ENCODE measurements around the gene PHLDB2.
A peak's percentile ranks its signal among the peaks of the same experiment; 100 is the strongest.
"Not testable (repeated sequence)": the region's sequence is repeated elsewhere in the genome, so short reads cannot be mapped to it uniquely, and the experiment has no call there.

The PHLDB2 gene

DNA sequence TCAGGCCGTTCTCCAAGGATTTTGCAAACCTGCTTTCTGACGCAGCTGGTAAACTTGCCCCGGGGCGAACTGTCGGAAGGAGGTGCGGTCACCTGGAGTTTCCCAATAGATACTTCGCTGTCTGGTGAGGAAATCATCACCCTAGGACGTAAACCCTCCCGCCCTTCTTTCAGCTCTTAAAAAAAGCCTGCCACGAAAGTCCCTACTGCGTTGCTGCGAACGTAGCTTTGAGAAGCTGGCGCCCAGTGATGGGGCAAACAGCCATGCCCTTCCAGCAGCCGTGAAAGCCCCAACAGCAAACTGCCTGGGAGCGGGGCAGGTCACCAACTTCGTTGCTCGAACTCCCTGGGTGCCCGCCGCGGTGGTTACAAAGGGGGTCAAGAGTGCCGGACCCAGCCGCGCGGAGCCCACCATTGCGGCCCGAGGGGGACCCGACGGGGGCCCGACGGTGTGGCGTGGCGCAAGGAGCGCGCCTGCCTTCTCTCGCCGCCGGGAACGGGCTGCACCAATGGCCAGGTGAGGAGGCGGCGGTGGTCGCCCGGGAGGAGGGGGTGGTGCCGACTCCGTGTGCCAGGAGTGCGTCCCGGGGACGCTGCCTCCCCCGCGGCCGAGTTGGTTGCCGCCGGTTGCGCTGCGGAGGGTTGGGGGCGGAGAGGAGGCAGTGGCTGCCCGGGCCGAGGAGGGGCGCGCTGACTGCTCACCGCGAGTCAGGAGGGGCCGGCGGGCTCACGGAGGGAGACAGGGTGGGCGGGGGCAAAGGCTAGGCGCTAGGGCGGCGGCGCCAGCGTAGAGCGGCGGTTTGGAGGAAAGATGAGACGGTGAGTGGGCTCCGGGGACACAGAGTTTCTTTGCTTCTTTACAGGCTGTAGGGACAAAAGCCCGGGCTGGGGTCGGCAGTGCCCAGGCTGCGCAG, at the start of gene PHLDB2:
PHLDB2 (plus strand) TSS at position 205 of the 913 bp plus-strand sequence. CDS start 24,813 bp downstream, outside the sequence.
- peak; percentile 66 for DNase-seq (ENCODE audit: low spot score)

DNA sequence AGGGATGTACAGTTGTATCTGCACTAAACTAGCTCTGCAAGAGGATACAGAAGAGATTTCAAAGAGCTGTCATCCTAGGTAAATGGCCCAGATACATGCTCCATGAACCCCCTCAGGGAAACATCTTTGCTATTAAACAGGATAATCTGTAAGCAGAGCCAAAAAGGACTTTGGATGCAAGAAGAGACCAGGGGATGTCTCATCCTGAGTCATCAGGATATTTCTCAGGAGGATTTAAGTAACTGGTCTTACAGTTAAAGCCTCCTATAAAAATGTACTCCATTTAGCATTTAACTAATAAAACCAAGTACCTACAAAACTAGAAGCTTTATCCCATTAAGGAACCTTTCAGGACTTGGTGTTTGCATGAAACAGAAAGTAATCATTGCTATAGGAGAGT, 48.2 kb upstream of the PHLDB2 start:
- DNase-seq (ENCODE audit: low spot score), result no peak

DNA sequence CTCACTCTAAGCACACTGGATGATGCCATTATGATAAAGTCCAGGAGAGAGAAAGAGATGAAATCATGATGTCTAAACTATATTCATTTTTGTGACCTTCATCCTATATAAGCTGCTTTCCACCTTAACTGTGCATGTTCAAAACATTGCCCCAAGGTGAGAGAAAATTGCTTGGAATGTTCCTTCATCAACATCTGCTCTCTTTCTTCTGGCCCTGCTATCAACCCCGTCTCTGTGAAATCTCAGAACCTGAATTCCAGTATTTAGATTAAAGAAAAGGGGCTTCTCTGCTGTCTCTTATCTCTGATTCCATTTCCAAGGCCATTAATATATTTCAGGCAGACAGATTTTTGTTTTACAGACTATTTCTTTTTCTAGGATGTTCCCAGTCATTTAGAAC, 47.3 kb upstream of the PHLDB2 start:
- no peak for DNase-seq (ENCODE audit: low spot score)

DNA sequence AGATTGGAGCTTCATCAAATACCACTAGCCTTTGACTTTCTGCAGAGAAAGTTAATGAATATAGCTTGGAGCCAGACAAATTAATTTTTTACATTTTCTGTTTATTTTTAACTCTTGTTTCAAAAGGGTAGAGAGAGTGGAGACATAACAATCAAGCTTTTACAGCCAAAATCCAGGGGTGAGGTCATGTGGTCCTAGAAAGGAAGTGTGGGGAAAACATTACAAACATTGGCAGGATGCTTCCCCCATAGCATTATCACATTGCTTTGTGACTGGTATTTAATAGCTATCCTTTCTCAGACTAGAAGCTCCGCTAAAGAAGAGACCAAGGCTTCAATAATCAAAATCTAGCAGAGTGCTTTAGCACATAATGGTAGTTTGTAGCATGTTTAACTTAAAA, 46.4 kb upstream of the PHLDB2 start:
- DNase-seq (ENCODE audit: low spot score), result no peak

DNA sequence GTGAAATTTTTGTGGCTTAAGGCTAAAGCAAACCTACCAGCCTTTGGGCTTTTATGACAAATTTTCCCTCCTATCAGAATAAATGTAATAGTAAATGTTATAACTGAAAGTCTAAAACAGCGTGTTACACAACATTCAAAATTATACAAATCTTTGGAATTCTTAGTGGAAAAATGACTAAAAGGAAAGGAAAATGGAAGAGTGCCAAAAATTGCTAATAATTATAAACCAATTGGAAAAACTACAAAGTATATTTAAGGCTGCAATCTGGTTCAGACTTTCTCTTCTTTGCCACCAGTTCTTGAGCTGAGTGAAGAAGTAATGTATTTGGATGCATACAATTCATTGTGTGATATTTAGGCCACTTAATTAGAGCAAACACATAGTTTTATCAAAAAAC, 45.6 kb upstream of the PHLDB2 start:
- no peak for DNase-seq (ENCODE audit: low spot score)

DNA sequence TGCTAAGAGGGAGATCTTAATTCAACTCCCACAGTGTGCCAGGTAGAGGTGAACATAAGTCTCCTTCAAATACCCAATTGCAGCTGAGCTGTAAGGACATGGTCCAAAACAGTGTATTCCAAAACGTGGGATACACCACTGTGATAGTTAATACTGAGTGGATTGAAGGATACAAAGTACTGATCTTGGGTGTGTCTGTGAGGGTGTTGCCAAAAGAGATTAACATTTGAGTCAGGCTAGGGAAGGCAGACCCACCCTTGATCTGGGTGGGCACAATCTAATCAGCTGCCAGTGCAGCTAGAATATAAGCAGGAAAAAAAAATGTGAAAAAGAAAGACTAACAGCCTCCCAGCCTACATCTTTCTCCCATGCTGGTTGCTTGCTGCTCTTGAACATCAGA, 45.1 kb upstream of the PHLDB2 start:
- no peak for DNase-seq (ENCODE audit: low spot score)

DNA sequence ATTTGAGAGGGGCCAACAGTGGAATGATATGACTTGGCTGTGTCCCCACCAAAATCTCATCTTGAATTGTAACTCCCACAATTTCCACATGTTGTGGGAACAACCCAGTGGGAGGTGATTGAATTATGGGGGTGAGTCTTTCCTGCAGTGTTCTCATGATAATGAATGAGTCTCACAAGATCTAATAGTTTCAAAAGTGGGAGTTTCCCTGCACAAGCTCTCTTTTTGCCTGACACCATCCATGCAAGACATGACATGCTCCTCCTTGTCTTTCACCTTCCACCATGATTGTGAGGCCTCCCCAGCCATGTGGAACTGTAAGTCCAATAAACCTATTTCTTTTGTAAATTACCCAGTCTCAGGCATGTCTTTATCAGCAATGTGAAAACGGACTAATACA, 42.3 kb upstream of the PHLDB2 start:
- DNase-seq (ENCODE audit: low spot score), result not testable (repeated sequence)

DNA sequence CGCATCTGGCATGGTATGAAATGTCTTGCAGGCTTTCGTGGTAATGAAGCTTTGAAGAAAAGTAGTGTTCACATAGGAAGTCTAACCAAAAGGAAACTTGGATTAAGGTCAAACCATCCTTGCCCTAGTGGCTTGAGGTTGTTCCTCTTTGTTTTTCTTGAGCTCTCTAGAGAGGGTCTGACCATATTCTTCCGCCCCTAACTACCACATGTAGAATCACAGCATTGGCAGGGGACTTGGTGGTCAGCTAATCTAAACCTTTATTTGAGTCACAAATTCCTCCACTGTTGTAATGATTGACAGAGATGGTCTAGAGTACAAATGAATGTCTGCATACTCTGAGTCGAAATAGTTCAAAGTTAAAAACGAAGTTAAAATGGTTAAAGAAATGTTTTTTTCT, 39.1 kb upstream of the PHLDB2 start:
- DNase-seq (ENCODE audit: low spot score), result no peak

DNA sequence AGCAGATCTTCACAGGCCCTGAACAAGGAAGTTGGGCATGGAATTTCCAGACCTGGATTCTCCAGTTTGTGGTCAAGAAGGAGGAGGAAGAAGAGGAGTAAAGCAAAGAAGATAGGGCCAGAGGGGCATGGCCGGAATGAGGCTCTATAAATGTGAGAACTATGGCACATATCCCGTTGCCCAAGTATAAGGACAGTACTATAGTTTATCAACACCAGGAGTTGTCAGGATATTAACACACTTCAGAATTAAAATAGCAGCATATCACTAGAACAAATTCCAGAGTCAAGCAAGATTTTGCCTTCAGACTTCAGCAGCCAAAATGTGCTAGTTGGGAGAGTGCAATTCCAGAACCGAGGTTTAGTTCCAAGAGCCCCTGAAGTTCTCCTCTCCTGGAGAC, 38.4 kb upstream of the PHLDB2 start:
- DNase-seq (ENCODE audit: low spot score), result no peak

DNA sequence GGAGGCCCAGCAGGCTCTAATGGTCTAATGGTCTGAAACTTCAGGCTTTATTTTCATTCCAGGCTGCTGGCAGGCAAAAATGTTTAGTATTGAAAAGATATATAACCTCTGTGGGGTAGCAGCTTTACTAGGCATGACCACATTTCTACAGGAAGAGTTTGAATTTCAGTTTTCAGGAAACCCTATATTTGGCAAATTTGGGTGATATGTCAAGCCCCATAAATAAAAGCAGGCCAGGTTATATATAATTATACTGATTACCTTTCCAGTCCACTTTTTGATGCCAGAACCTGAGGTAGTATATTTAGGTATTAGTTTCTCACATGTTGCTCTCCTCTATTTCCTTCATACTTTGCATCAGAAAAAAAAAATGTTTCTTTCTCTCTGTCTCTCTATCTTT, 37.2 kb upstream of the PHLDB2 start:
- no peak for DNase-seq (ENCODE audit: low spot score)

DNA sequence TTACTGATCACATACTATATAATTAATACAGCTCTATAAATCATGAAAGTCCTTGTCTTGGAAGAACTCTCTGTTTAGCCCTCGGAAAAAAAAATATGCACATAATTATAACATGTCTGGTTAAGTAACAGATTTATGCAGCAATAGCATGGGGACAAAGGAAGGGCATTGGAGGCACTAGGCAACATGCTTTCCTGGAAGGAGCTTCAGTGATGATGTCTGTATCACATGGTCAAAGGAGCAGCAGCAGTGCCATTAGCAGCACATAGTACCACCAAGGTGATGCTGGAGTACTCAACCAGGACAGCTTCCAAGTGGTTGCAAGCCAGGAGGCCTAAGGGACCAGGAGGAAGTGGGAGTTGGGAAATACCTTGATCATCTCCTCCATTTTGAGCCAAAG, 36.3 kb upstream of the PHLDB2 start:
- DNase-seq (ENCODE audit: low spot score), result no peak

DNA sequence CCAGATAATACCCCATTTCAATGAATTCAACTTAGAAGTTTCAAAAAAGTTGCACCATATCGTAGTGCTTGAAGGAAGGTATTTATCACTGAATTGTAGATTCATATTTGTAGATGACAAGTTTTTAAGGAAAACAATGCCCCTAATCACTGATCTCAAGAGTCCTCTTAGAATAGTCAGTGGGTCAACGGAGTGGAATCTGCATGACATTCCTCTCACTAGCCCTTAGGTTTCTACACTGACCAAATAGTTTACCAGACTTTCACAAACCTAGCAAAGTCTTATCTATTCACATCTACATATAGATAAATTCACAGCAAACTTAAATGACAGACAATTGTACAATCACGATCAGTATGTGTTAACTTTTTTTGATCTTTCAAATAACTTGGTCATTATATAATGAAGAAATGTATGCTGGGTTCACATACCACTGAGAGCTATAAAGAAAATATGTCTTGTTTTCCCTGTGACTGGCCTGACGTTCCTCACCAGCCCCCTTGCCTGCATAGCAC, 35.7 kb upstream of the PHLDB2 start:
- no peak for DNase-seq (ENCODE audit: low spot score)

DNA sequence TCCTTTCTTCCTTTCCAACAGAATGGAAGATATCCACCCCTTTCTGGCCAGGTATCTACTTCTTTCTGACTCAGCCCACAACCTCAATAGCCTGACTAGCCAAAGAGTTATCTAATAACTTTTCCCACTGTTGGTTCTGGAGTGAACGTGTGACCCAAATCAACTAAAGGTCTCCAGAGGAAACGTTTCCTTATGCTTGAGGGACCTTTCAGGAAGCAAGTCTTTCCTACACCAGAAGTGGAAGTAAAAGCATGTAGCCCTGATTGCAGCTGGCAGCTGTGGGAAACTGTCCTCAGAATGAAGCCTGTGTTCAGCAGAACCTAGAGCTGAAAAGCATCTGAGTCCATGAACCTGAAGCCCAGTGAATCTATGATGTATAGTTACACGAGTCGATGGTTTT, 34.7 kb upstream of the PHLDB2 start:
- DNase-seq (ENCODE audit: low spot score), result no peak

DNA sequence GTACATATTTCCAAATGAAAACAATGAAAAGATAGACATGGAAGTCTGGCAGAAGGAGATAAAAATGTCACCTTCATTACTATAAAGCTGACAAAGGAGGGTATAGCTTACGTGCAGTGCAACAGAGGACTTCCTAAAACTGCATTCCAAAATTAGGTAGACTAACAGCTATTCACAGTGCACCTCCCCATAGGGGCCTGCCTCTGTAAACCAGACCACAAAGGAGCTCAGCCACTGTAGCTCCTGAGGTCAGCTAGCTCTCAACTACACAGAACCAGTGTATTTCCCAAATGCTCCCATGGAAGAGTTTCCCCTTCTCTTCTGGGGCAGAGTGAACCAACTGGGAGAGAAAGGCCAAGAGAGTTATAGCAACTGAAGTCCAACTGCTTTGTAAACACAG, 31.2 kb upstream of the PHLDB2 start:
- DNase-seq (ENCODE audit: low spot score), result no peak

DNA sequence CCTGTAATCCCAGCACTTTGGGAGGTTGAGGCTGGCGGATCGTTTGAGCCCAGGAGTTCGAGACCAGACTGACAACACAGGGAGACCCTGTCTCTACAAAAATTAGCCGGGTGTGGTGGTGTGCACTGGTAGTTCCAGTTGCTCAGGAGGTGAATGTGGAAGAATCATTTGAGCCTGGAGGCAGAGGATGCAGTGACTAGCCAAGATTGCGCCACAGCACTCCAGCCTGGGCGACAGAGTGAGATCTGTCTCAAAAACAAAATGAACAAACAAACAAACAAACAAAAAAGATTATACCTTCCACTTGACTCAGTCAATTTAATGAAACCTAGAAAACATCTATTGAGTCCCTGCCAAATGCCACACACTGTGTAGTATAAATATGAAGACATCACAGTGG, 30.5 kb upstream of the PHLDB2 start:
- no peak for DNase-seq (ENCODE audit: low spot score)

DNA sequence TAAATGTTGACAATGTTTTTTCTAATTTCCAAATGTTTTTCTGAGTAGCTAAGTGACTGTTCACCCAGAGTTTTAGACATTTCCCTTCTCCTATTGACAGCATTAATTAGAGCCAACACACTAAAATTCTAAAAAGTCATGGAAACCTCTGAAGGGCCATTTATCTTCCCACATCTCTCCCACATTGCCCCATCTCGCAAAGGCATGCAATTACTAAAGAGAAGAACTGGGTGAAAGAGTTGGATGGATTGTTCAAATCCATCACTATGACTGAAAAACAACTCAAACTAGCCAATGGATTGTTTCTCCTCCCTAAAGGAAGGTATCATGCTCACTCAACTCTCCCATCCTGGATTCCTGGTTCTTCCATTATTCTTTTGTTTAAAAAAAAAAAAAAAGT, 30.0 kb upstream of the PHLDB2 start:
- no peak for DNase-seq (ENCODE audit: low spot score)

DNA sequence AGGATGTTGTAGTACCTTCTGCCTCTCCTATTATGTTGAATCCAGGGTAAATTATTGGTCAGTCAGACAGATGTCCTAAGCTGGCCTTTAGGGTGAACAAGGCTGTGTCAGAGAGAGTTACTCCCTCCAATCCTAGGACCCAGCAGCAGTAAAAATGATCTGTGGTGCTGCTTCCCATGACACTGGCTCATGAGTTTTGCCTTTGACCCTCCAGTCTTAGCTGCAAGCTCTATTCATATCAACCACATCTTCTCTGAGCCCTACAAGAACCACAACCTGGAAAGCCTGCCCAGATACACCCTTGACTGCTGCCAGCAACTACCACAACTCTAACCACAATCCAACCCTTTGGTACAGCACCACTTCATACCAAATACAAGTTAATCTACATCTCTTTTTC, 27.2 kb upstream of the PHLDB2 start:
- no peak for DNase-seq (ENCODE audit: low spot score)

DNA sequence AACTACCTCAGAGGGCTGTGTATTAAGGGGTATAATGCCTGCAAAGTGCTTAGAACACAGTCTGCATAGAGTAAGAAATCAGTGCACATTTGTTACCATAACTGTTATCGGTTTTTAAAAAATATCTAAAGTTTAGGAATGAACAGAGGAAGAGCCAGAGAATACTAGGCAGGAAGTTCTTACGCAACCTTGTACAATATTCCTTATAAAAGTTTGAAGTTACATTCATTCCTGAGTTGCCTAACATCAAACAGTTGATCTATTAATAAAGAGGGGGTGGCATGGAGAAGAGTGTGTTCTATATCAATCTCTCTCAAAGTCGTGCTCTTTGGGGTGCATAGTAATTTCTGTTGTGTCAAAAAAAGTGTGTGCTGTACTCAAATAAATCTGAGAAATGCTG, 22.0 kb upstream of the PHLDB2 start:
- DNase-seq (ENCODE audit: low spot score), result no peak

DNA sequence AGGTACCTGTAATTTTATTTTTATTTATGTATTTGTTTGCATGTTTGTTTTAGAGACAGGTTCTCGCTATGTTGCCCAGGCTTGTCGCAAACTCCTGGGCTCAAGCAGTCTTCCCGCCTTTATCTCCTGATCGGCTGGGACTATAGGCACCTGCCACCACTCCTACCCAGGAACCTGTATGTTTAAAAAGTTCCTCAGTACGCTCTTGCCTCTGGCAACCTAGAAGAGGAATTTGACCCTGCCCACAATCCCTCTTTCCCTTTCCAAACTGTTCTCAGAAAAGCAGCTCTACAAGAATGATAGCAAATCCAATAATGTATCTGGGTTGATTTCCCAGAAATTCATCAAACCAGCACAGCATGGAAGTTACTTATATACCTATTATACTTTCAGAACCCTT, 20.9 kb upstream of the PHLDB2 start:
- no peak for DNase-seq (ENCODE audit: low spot score)

DNA sequence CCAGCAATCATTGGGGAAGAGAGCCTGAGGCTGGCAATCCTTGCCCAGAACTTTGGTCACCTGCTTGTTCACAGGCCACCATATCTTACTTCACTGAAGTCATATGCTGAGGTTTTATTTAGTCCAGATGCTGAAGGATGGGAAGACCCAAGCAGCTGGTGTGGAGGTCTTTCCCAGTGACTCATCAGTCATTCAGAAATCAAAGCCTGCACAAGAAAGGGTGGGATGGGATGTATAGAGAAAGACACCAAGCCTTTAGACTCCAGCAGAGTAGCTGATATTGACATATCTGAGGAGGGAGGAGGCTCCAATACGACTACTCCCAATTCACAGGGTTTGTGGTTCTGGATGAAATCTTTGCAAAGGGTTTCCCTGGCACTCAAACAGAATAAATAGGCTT, 13.0 kb upstream of the PHLDB2 start:
- DNase-seq (ENCODE audit: low spot score), result no peak

DNA sequence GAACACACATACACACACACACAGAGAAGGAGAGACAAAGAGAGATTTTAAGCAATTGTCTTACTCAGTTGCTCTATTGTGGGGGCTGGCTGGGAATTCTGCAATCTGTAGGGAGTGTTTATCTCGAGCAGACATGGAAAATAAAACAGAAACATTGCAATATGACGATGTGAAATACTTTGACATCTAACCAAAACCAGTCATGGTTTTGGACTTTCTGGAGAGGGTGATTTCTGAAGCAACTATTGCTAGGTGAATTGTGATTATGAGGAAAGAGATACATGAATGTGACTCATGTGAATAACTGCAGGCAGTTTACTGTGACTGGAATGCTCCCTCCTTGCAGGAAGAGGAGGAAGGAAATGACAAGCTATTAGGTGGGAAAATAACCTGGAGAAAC, 12.3 kb upstream of the PHLDB2 start:
- DNase-seq (ENCODE audit: low spot score), result no peak

DNA sequence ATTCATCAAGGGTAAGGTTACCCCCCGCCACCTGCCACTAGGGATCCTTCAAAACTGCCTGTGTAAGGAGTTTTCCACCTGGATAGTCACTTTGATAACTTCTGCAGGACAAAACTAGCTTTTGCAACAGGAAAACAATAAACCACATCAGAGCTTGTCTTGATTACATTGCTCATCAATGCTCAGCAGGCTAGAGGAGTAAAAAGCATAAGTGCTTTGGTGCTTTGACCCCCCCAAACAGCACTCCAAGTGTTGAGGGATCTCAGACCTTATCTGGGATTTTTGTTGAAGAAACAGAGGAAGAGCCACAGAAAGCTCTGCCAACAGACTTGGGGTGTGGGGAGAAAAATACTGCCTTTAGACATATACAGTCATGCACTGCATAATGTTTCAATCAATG, 10.8 kb upstream of the PHLDB2 start:
- DNase-seq (ENCODE audit: low spot score), result no peak

DNA sequence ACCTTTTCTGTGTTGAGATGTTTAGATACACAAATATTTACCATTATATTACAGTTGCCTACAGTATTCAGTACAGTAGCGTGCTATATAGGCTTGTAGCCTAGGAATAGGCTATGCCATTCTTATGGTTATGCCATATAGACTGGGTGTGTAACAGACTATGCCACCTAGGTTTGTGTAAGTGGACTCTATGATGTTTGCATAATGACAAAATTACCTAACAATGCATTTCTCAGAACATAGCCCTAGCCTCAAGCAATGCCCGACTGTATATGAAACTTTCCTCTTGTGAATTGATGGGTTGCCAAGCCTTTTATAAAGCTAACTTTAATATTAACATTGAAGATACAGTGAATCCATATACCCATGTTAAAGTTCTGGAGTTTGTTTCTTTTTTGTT, 10.3 kb upstream of the PHLDB2 start:
- DNase-seq (ENCODE audit: low spot score), result no peak

DNA sequence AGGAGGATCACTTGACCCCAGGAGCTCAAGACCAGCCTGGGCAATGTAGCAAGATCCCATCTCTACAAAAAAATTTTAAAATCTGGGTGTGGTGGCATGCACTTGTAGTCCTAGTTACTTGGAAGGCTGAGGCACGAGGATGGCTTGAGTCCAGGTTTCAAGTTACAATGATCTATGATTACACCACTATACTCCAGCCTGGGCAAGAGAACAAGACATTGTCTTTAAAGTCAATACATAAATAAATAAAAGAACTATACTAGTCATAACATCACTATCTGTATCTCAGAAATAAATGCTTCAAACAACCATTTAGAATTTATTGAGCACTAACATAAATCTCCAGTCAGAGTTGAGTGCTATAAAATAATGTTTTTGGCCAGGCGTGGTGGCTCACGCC, 8.5 kb upstream of the PHLDB2 start:
- DNase-seq (ENCODE audit: low spot score), result no peak
